ENCODE data around the gene SMIM22.

SMIM22 gene

GRCh38 chr16:4795181-4795827 lies at the start of gene SMIM22:
Gene SMIM22, plus strand, starts transcription at chr16:4795369. Its CDS starts 366 bp downstream, at chr16:4795735.
- no peak for DNase-seq

GRCh38 chr16:4746215-4746614 lies 49.0 kb upstream of the SMIM22 start:
- DNase-seq = no peak

GRCh38 chr16:4746991-4747574 lies 48.1 kb upstream of the SMIM22 start:
- no peak for DNase-seq

GRCh38 chr16:4747906-4748681 lies 47.1 kb upstream of the SMIM22 start:
- DNase-seq = no peak

GRCh38 chr16:4748682-4749411 lies 46.3 kb upstream of the SMIM22 start:
- DNase-seq = no peak

GRCh38 chr16:4749700-4750257 lies 45.4 kb upstream of the SMIM22 start:
- no peak for DNase-seq

- DNase-seq = no peak
Observed at GRCh38 chr16:4750896-4751295, 44.3 kb upstream of the SMIM22 start.

- no peak for DNase-seq
Observed at GRCh38 chr16:4752351-4753100, 42.6 kb upstream of the SMIM22 start.

- DNase-seq = no peak
Observed at GRCh38 chr16:4753227-4753626, 41.9 kb upstream of the SMIM22 start.

GRCh38 chr16:4754865-4755264 lies 40.3 kb upstream of the SMIM22 start:
- DNase-seq = no peak

- DNase-seq = no peak
Observed at GRCh38 chr16:4755687-4756086, 39.5 kb upstream of the SMIM22 start.

- no peak for DNase-seq
Observed at GRCh38 chr16:4760221-4760910, 34.8 kb upstream of the SMIM22 start.

GRCh38 chr16:4762205-4762604 lies 33.0 kb upstream of the SMIM22 start:
- no peak for DNase-seq

GRCh38 chr16:4763791-4764190 lies 31.4 kb upstream of the SMIM22 start:
- DNase-seq = no peak

- DNase-seq = no peak
Observed at GRCh38 chr16:4765511-4766474, 29.4 kb upstream of the SMIM22 start.

- DNase-seq = peak; percentile 96
Observed at GRCh38 chr16:4766875-4767628, 28.1 kb upstream of the SMIM22 start, which contains the start of gene ZNF500. Gene ZNF500, minus strand, starts transcription at chr16:4767162. Its CDS starts 1,184 bp downstream, at chr16:4765978.

GRCh38 chr16:4767872-4768548 lies 27.2 kb upstream of the SMIM22 start:
- DNase-seq = no peak

- peak; percentile 92 for DNase-seq
Observed at GRCh38 chr16:4768549-4769305, 26.4 kb upstream of the SMIM22 start.

All from T1000 (cell line).